ENCODE data around the gene PDLIM5.
"Not testable (repeated sequence)": the region's sequence is repeated elsewhere in the genome, so short reads cannot be mapped to it uniquely, and the experiment has no call there.

PDLIM5 gene

GRCh38 chr4:94650134-94650495, 198.4 kb downstream of the PDLIM5 start:
- DNase-seq (ENCODE audit: insufficient read length) = no peak
- no peak for TF ChIP-seq POLR2A (IDR thresholded peaks at IDR 0.05; ENCODE audit: low read depth, low read length)
- no peak for TF ChIP-seq TAF1 (IDR thresholded peaks at IDR 0.05; ENCODE audit: borderline replicate concordance, low read depth, low read length)
- no peak for TF ChIP-seq POLR2AphosphoS5 (IDR thresholded peaks at IDR 0.05; ENCODE audit: low read depth, low read length)
- no peak for FAIRE-seq

GRCh38 chr4:94650690-94651089, 198.9 kb downstream of the PDLIM5 start:
- FAIRE-seq (no peak), DNase-seq (ENCODE audit: insufficient read length) (no peak)
- TF ChIP-seq POLR2AphosphoS5 (IDR thresholded peaks at IDR 0.05; ENCODE audit: low read depth, low read length) (no peak), POLR2A (IDR thresholded peaks at IDR 0.05; ENCODE audit: low read depth, low read length) (no peak), TAF1 (IDR thresholded peaks at IDR 0.05; ENCODE audit: borderline replicate concordance, low read depth, low read length) (no peak)

- DNase-seq (ENCODE audit: insufficient read length) (no peak), FAIRE-seq (no peak)
These were observed 201.4 kb downstream of the PDLIM5 start for GRCh38 chr4:94653095-94653649.

GRCh38 chr4:94653984-94654609, 202.4 kb downstream of the PDLIM5 start:
- no peak for DNase-seq (ENCODE audit: insufficient read length)
- no peak for TF ChIP-seq TAF1 (IDR thresholded peaks at IDR 0.05; ENCODE audit: borderline replicate concordance, low read depth, low read length)
- TF ChIP-seq POLR2AphosphoS5 (IDR thresholded peaks at IDR 0.05; ENCODE audit: low read depth, low read length) = no peak
- TF ChIP-seq POLR2A (IDR thresholded peaks at IDR 0.05; ENCODE audit: low read depth, low read length) = no peak
- FAIRE-seq = no peak

More at GRCh38 chr4:94653095-94653649, 201.4 kb downstream of the PDLIM5 start:
- no peak for TF ChIP-seq POLR2AphosphoS5 (IDR thresholded peaks at IDR 0.05; ENCODE audit: low read depth, low read length)
- TF ChIP-seq TAF1 (IDR thresholded peaks at IDR 0.05; ENCODE audit: borderline replicate concordance, low read depth, low read length) = no peak
- TF ChIP-seq POLR2A (IDR thresholded peaks at IDR 0.05; ENCODE audit: low read depth, low read length) = no peak

- DNase-seq (ENCODE audit: insufficient read length) (no peak), FAIRE-seq (no peak)
- no peak for TF ChIP-seq TAF1 (IDR thresholded peaks at IDR 0.05; ENCODE audit: borderline replicate concordance, low read depth, low read length)
- TF ChIP-seq POLR2AphosphoS5 (IDR thresholded peaks at IDR 0.05; ENCODE audit: low read depth, low read length) = no peak
- no peak for TF ChIP-seq POLR2A (IDR thresholded peaks at IDR 0.05; ENCODE audit: low read depth, low read length)
These were observed 203.0 kb downstream of the PDLIM5 start for GRCh38 chr4:94654714-94655113.

GRCh38 chr4:94660614-94661013, 208.9 kb downstream of the PDLIM5 start:
- TF ChIP-seq POLR2A (IDR thresholded peaks at IDR 0.05; ENCODE audit: low read depth, low read length) (no peak), TAF1 (IDR thresholded peaks at IDR 0.05; ENCODE audit: borderline replicate concordance, low read depth, low read length) (no peak), POLR2AphosphoS5 (IDR thresholded peaks at IDR 0.05; ENCODE audit: low read depth, low read length) (no peak)
- no peak for FAIRE-seq
- no peak for DNase-seq (ENCODE audit: insufficient read length)

- FAIRE-seq; DNase-seq (ENCODE audit: insufficient read length): not testable (repeated sequence)
These were observed 213.3 kb downstream of the PDLIM5 start for GRCh38 chr4:94665021-94665420.

- TF ChIP-seq POLR2AphosphoS5 (IDR thresholded peaks at IDR 0.05; ENCODE audit: low read depth, low read length) (no peak), TAF1 (IDR thresholded peaks at IDR 0.05; ENCODE audit: borderline replicate concordance, low read depth, low read length) (no peak), POLR2A (IDR thresholded peaks at IDR 0.05; ENCODE audit: low read depth, low read length) (no peak)
- no peak for DNase-seq (ENCODE audit: insufficient read length)
- no peak for FAIRE-seq
These were observed 214.0 kb downstream of the PDLIM5 start for GRCh38 chr4:94665500-94666404.

GRCh38 chr4:94668724-94669123, 217.0 kb downstream of the PDLIM5 start:
- FAIRE-seq = no peak
- no peak for DNase-seq (ENCODE audit: insufficient read length)
- no peak for TF ChIP-seq POLR2A (IDR thresholded peaks at IDR 0.05; ENCODE audit: low read depth, low read length)
- TF ChIP-seq TAF1 (IDR thresholded peaks at IDR 0.05; ENCODE audit: borderline replicate concordance, low read depth, low read length) = no peak
- TF ChIP-seq POLR2AphosphoS5 (IDR thresholded peaks at IDR 0.05; ENCODE audit: low read depth, low read length) = no peak

- DNase-seq (ENCODE audit: insufficient read length) (no peak), FAIRE-seq (no peak)
- no peak for TF ChIP-seq TAF1 (IDR thresholded peaks at IDR 0.05; ENCODE audit: borderline replicate concordance, low read depth, low read length)
- TF ChIP-seq POLR2A (IDR thresholded peaks at IDR 0.05; ENCODE audit: low read depth, low read length) = no peak
- no peak for TF ChIP-seq POLR2AphosphoS5 (IDR thresholded peaks at IDR 0.05; ENCODE audit: low read depth, low read length)
These were observed 218.2 kb downstream of the PDLIM5 start for GRCh38 chr4:94669672-94670664.

- TF ChIP-seq POLR2AphosphoS5 (IDR thresholded peaks at IDR 0.05; ENCODE audit: low read depth, low read length) = no peak
- no peak for TF ChIP-seq TAF1 (IDR thresholded peaks at IDR 0.05; ENCODE audit: borderline replicate concordance, low read depth, low read length)
- TF ChIP-seq POLR2A (IDR thresholded peaks at IDR 0.05; ENCODE audit: low read depth, low read length) = no peak
- DNase-seq (ENCODE audit: insufficient read length) (no peak), FAIRE-seq (peak; percentile 33)
These were observed 219.4 kb downstream of the PDLIM5 start for GRCh38 chr4:94671113-94671512.

Measured in GM12892 (cell line).